Measurements from ENCODE around the gene GTF2F2. TPM values are rescaled to one million over a fixed set of nuclear protein-coding genes. Genes with fewer than 3 reads are reported as not detected.

Gene GTF2F2
- total and polyA plus RNA-seq, 2 donors (not counting 3 experiments of a cell fraction or from before 2014, with no cell fraction given), result 7.5 to 23.6 TPM

DNA sequence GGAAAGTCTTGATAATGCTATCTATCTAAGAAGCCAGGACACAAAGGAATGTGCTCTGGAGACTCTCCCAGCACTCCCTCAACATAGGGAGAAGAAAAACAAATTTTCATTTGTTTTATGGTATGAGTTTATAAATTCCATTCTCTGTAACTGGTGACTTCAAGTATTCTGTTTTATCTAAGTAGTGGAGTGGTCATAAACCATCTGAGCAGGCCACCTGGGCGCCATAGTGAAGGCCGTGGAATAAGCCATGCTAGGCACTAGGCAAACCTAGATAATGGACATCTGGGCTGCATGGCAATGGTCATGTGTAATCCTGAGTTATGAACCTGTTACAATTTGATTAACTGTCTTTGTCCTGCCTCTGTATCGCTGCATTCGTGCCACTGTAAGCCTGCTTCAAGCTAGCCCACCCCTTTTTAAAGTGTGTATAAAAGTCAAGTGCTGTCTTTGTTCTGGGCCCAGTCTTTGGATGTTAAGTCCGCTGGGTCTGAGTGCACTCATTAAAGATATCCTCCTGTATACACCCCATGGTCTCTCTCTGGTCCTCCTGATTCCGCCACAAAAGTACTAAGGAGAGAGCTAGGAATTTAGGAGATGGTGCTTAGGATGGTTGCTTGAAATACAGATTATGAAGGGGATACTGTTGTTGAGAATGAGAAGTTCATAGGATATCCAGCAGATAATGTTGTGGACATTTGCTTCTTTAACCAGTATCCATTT, 13.2 kb downstream of the GTF2F2 start:
- no peak for DNase-seq (ENCODE audit: low read depth, low spot score)
- Histone ChIP-seq H3K4me3 (replicated peaks in 1 of 3; ENCODE audit: insufficient read depth in 1 of 3, low read depth in 1 of 3, low read length in 3 of 3) (no peak overlapping the region), H3K9me3 (replicated peaks; ENCODE audit: control insufficient read depth, insufficient read depth, low read length) (no peaks in the 10 kb centered on the region), H4K20me1 (replicated peaks; ENCODE audit: control insufficient read depth, extremely low read depth, insufficient read depth, low read length) (peaks cover 2% of the 10 kb centered on the region), H3K27ac (ENCODE audit: insufficient read depth, low read depth, low read length) (no peak overlapping the region), H3K27me3 (ENCODE audit: control insufficient read depth in 2 of 2, insufficient read depth in 2 of 2, low read length in 2 of 2) (no peaks in the 10 kb centered on the region), H3K4me2 (ENCODE audit: insufficient read depth, low read length) (no peak overlapping the region), H3K9me1 (replicated peaks; ENCODE audit: control insufficient read depth, extremely low read depth, insufficient read depth, low read length) (no peaks in the 10 kb centered on the region), H3K79me2 (ENCODE audit: control insufficient read depth, insufficient read depth, low read length) (peaks cover 73% of the 10 kb centered on the region), H3K36me3 (ENCODE audit: control insufficient read depth in 2 of 2, extremely low read depth in 1 of 2, insufficient read depth in 2 of 2, low read length in 2 of 2) (no peaks in the 10 kb centered on the region), H3K9ac (replicated peaks; ENCODE audit: extremely low read depth, insufficient read depth, low read length) (no peak overlapping the region), H3K4me1 (ENCODE audit: control insufficient read depth, extremely low read depth, insufficient read depth, low read length) (no peaks in the 10 kb centered on the region), H2AFZ (ENCODE audit: low read depth, low read length) (no peak overlapping the region)
- ChIA-PET CTCF (no interaction called here), POLR2A (no interaction called here)
- no peak for FAIRE-seq
- BruUV-seq (replicated peaks), result no TSS peak
- intact Hi-C loops (cut with micrococcal nuclease) (no loop called here), dilution Hi-C loops (cut with MboI; ENCODE audit: extremely low pct_ligation_motif_present, low sequenced_read_pairs) (no loop called here)
- TF ChIP-seq MYC (IDR thresholded peaks at IDR 0.05; ENCODE audit: low read depth, low read length) (no peak), GATA2 (IDR thresholded peaks at IDR 0.05; ENCODE audit: insufficient read depth, insufficient read length, low read depth, low read length) (no peak), JUN (IDR thresholded peaks at IDR 0.05; ENCODE audit: borderline replicate concordance, insufficient read depth, insufficient read length, low read depth) (no peak), POLR2AphosphoS5 (IDR thresholded peaks at IDR 0.05; ENCODE audit: insufficient read depth, low read depth, low read length) (no peak), POLR2A (IDR thresholded peaks at IDR 0.05; ENCODE audit: low read depth, low read length) (no peak), EZH2 (IDR thresholded peaks at IDR 0.05; ENCODE audit: borderline replicate concordance, low read depth, low read length, severe bottlenecking) (no peak), FOS (IDR thresholded peaks at IDR 0.05; ENCODE audit: borderline replicate concordance, insufficient read depth, low read length) (no peak)
- TF ChIP-seq, protein P1, sequence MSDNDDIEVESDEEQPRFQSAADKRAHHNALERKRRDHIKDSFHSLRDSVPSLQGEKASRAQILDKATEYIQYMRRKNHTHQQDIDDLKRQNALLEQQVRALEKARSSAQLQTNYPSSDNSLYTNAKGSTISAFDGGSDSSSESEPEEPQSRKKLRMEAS (IDR thresholded peaks at IDR 0.05; ENCODE audit: insufficient read depth, insufficient read length), result no peak
- TF ChIP-seq, protein P2, sequence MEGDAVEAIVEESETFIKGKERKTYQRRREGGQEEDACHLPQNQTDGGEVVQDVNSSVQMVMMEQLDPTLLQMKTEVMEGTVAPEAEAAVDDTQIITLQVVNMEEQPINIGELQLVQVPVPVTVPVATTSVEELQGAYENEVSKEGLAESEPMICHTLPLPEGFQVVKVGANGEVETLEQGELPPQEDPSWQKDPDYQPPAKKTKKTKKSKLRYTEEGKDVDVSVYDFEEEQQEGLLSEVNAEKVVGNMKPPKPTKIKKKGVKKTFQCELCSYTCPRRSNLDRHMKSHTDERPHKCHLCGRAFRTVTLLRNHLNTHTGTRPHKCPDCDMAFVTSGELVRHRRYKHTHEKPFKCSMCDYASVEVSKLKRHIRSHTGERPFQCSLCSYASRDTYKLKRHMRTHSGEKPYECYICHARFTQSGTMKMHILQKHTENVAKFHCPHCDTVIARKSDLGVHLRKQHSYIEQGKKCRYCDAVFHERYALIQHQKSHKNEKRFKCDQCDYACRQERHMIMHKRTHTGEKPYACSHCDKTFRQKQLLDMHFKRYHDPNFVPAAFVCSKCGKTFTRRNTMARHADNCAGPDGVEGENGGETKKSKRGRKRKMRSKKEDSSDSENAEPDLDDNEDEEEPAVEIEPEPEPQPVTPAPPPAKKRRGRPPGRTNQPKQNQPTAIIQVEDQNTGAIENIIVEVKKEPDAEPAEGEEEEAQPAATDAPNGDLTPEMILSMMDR (IDR thresholded peaks at IDR 0.05; ENCODE audit: extremely low read depth in 1 of 2, insufficient read depth in 1 of 2, low read depth in 1 of 2, low read length in 2 of 2), result no peak
